ENCODE measurements around the gene NCR3LG1.

The NCR3LG1 gene

GRCh38 chr11:17401316-17401715 is 49.7 kb downstream of the NCR3LG1 start:
- Histone ChIP-seq H3K27me3 (ENCODE audit: control insufficient read depth, insufficient read depth, low read length) (no peaks in the 10 kb centered on the region), H3K9ac (no peak overlapping the region), H3K4me3 (ENCODE audit: low read depth, low read length) (no peak overlapping the region), H3K36me3 (ENCODE audit: control insufficient read depth, insufficient read depth, low read length) (no peaks in the 10 kb centered on the region), H3K27ac (no peak overlapping the region), H2AFZ (no peak overlapping the region), H3K9me3 (ENCODE audit: control insufficient read depth, low read length) (no peaks in the 10 kb centered on the region), H3K4me1 (no peaks in the 10 kb centered on the region), H3K79me2 (no peaks in the 10 kb centered on the region), H3K4me2 (ENCODE audit: low read length) (no peak overlapping the region)
- no peak for TF ChIP-seq CTCF (IDR thresholded peaks at IDR 0.05)

DNA sequence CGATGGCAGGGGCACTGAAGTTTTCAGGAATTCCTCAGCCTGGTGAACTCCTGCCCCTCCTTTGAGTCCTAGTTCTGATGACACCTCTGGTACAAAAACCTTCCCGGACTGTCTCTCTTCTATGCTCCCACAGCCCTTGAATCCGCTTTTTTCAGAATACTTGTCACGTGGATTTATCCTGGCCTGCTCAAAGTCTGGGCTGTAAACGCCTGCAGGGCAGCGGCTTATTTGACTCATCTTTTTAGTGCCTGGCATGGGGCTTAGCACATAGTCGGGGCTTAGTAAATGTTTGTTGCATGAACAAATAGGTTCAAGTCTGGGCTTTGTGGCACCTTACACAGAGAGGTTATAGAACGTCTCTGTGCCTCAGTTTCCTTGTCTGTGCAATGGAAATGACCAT is 50.2 kb downstream of the NCR3LG1 start:
- TF ChIP-seq CTCF (IDR thresholded peaks at IDR 0.05) = no peak
- no peak overlapping the region for H3K9ac ChIP-seq
- H3K4me2 ChIP-seq (ENCODE audit: low read length) = no peak overlapping the region
- no peaks in the 10 kb centered on the region for H3K4me1 ChIP-seq
- no peak overlapping the region for H3K27ac ChIP-seq
- H3K27me3 ChIP-seq (ENCODE audit: control insufficient read depth, insufficient read depth, low read length) = no peaks in the 10 kb centered on the region
- no peak overlapping the region for H2AFZ ChIP-seq
- H3K36me3 ChIP-seq (ENCODE audit: control insufficient read depth, insufficient read depth, low read length) = no peaks in the 10 kb centered on the region
- H3K79me2 ChIP-seq = no peaks in the 10 kb centered on the region
- H3K9me3 ChIP-seq (ENCODE audit: control insufficient read depth, low read length) = no peaks in the 10 kb centered on the region
- H3K4me3 ChIP-seq (ENCODE audit: low read depth, low read length) = no peak overlapping the region

DNA sequence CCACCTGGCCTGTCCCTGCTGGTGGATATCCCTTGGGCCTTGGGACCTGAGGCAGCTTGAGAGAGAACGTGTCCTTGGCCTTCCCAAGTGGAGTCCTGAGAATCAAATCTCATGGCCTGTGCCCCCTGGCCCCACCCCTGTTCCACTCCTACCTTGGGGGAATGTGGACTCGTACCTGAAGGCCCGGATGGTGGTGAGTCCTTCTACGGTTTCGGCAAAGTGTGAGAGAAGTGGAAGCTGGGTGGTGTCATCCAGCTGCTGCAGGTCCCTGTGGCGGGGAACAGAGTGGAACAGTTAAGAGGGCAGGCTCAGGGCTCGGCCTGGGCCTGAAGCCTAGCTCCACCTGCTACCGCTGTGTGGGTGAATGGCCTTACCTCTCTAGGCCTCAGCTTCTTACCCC is 50.9 kb downstream of the NCR3LG1 start:
- no peaks in the 10 kb centered on the region for H3K79me2 ChIP-seq
- H3K4me1 ChIP-seq = no peaks in the 10 kb centered on the region
- no peaks in the 10 kb centered on the region for H3K27me3 ChIP-seq (ENCODE audit: control insufficient read depth, insufficient read depth, low read length)
- no peak for TF ChIP-seq CTCF (IDR thresholded peaks at IDR 0.05)
- H3K27ac ChIP-seq = no peak overlapping the region
- no peaks in the 10 kb centered on the region for H3K9me3 ChIP-seq (ENCODE audit: control insufficient read depth, low read length)
- H3K4me3 ChIP-seq (ENCODE audit: low read depth, low read length) = no peak overlapping the region
- no peak overlapping the region for H2AFZ ChIP-seq
- H3K9ac ChIP-seq = no peak overlapping the region
- H3K4me2 ChIP-seq (ENCODE audit: low read length) = no peak overlapping the region
- H3K36me3 ChIP-seq (ENCODE audit: control insufficient read depth, insufficient read depth, low read length) = no peaks in the 10 kb centered on the region

DNA sequence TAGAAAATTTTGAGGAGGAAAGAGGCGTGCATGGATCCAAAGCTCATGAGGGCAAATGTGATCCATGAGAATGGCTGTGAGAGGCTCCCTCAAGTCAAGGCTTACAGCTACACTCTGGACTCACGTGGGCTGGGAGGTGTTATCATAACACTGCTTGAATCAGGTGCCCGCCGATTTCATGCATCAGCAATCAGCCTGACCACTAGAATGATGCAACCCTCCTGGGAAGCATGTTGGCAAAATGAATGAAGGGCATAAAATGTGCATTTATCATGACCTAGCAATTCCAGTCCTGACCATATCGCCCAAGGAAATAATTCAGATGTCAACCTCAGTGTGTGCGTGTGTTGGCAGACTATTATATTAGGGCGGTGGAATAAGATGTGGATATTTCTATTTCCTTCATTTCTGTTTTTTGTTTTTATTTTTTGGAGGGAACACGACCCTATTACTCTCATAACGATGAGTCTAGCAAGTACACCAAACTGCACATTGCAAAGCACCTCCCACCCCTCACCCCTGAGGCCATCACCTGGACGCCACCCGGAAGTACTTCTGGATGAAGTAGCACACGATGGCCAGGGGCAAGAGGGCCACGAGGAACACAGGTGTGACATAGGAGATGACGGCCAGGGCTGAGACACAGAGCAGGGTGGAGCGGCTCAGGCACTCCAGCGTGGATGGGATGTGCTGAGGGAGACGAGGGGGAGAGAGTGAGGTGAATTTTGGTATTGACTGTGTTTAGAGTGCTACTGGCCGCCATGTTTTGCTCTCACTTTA is 52.6 kb downstream of the NCR3LG1 start:
- Histone ChIP-seq H3K4me1 (no peaks in the 10 kb centered on the region), H3K4me3 (ENCODE audit: low read depth, low read length) (no peak overlapping the region), H2AFZ (no peak overlapping the region), H3K9ac (no peak overlapping the region), H3K27me3 (ENCODE audit: control insufficient read depth, insufficient read depth, low read length) (no peaks in the 10 kb centered on the region), H3K4me2 (ENCODE audit: low read length) (no peak overlapping the region), H3K36me3 (ENCODE audit: control insufficient read depth, insufficient read depth, low read length) (no peaks in the 10 kb centered on the region), H3K9me3 (ENCODE audit: control insufficient read depth, low read length) (no peaks in the 10 kb centered on the region), H3K27ac (no peak overlapping the region), H3K79me2 (no peaks in the 10 kb centered on the region)
- TF ChIP-seq CTCF (IDR thresholded peaks at IDR 0.05) = no peak

Measured in parathyroid adenoma (tissue), 2 donors.